ENCODE measurements around the gene RIF1. TPM values are rescaled to one million over a fixed set of nuclear protein-coding genes. Genes with fewer than 3 reads are reported as not detected.
A peak's percentile ranks its signal among the peaks of the same experiment; 100 is the strongest.

The RIF1 gene
- total RNA-seq, 1 experiment from 2014 or later = 123 TPM

DNA sequence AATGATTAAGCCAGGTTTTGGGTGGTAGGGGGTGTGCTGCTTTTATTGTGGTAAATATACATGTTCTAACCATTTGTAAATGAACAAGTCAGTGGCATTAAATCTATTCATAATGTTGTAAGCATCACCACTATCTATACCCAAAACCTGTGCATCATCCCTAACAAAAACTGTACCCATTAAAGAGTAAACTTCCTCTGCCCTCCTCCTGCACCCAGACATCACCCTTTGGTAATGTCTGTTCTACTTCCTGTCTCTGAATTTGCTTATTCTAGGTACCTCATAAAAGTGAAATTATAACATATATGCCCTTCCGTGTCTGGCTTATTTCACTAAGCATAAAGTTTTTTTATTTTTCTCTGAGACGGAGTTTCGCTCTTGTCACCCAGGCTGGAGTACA, 14.1 kb downstream of the RIF1 start:
- H2BK5ac ChIP-seq (ENCODE audit: insufficient read length, low read length) = no peak overlapping the region
- H2BK20ac ChIP-seq (ENCODE audit: low read depth, low read length, poor library complexity, severe bottlenecking) = no peak overlapping the region
- H2BK15ac ChIP-seq (ENCODE audit: low read depth, low read length) = no peak overlapping the region
- H3K27ac Mint-ChIP-seq = 0 out of 7 replicates have a peak overlapping the region, but pooled peaks of 1 of the 3 experiments have one; percentile 6
- H3T11ph ChIP-seq (ENCODE audit: low read length) = no peak overlapping the region
- H3K4me3 Mint-ChIP-seq = no peak overlapping the region
- no peaks in the 10 kb centered on the region for H3K27me3 Mint-ChIP-seq (ENCODE audit: low read depth)
- H3K4me1 ChIP-seq (ENCODE audit: insufficient read depth, low read length) = no peaks in the 10 kb centered on the region
- H3K56ac ChIP-seq (ENCODE audit: insufficient read length, low read depth, low read length) = no peak overlapping the region
- H3K27ac ChIP-seq (ENCODE audit: insufficient read length, low read depth, low read length) = no peak overlapping the region
- peaks cover 3% of the 10 kb centered on the region; the same call in 1 of the 2 replicates for H3K79me2 ChIP-seq (ENCODE audit: insufficient read depth, low read length)
- no peak overlapping the region for H2AK5ac ChIP-seq (ENCODE audit: insufficient read length, low read length)
- H2BK12ac ChIP-seq (ENCODE audit: insufficient read length, low read depth, low read length) = no peak overlapping the region
- H3K4me1 Mint-ChIP-seq = no peaks in the 10 kb centered on the region
- no peak for DNase-seq
- no peaks in the 10 kb centered on the region for H3K23me2 ChIP-seq (ENCODE audit: insufficient read length, low read depth, low read length, poor library complexity, severe bottlenecking)
- H3K9me3 Mint-ChIP-seq = no peaks in the 10 kb centered on the region
- WGBS (ENCODE audit: extremely low coverage, insufficient read length, low lambda C conversion rate) = no CpG with 5 or more reads among the region's 3 CpGs
- peaks cover 7% of the 10 kb centered on the region for H3K79me1 ChIP-seq (ENCODE audit: insufficient read depth, low read depth, low read length, poor library complexity, severe bottlenecking)
- no peak overlapping the region for H4K5ac ChIP-seq (ENCODE audit: insufficient read length, low read depth, low read length)
- H2AFZ ChIP-seq (ENCODE audit: low read length) = no peak overlapping the region
- H3K36me3 Mint-ChIP-seq (ENCODE audit: insufficient read depth in 1 of 3, low read depth in 3 of 3) = peaks cover 41 to 90% (median 80%) of the 10 kb centered on the region in 3 experiments; a peak in 6 of 7 replicates
- H3K4me2 ChIP-seq (ENCODE audit: insufficient read depth, insufficient read length, low read length) = no peak overlapping the region
- H2BK120ac ChIP-seq (ENCODE audit: low read depth, low read length, poor library complexity, severe bottlenecking) = no peak overlapping the region
- H4K8ac ChIP-seq (replicated peaks; ENCODE audit: insufficient read length, low read depth, low read length) = no peak overlapping the region
- H3K9ac ChIP-seq (ENCODE audit: extremely low read depth, insufficient read length, low read length) = no peak overlapping the region
- H3K18ac ChIP-seq (ENCODE audit: insufficient read length, low read depth, low read length) = no peak overlapping the region
- no peak overlapping the region for H3K4ac ChIP-seq (ENCODE audit: low read depth, low read length)
- no peak overlapping the region for H3K14ac ChIP-seq (ENCODE audit: insufficient read depth, low read length)
- H4K91ac ChIP-seq (ENCODE audit: insufficient read length, low read depth, low read length) = no peak overlapping the region
- H3K27me3 ChIP-seq (ENCODE audit: insufficient read depth, low read length) = no peaks in the 10 kb centered on the region
- no peaks in the 10 kb centered on the region for H4K20me1 ChIP-seq (ENCODE audit: control insufficient read depth, insufficient read depth, insufficient read length)
- no peak overlapping the region for H3K23ac ChIP-seq (ENCODE audit: insufficient read length, low read depth, low read length)
- no peaks in the 10 kb centered on the region for H3K9me3 ChIP-seq (ENCODE audit: control insufficient read depth, low read depth, low read length)
- TF ChIP-seq, protein P1, sequence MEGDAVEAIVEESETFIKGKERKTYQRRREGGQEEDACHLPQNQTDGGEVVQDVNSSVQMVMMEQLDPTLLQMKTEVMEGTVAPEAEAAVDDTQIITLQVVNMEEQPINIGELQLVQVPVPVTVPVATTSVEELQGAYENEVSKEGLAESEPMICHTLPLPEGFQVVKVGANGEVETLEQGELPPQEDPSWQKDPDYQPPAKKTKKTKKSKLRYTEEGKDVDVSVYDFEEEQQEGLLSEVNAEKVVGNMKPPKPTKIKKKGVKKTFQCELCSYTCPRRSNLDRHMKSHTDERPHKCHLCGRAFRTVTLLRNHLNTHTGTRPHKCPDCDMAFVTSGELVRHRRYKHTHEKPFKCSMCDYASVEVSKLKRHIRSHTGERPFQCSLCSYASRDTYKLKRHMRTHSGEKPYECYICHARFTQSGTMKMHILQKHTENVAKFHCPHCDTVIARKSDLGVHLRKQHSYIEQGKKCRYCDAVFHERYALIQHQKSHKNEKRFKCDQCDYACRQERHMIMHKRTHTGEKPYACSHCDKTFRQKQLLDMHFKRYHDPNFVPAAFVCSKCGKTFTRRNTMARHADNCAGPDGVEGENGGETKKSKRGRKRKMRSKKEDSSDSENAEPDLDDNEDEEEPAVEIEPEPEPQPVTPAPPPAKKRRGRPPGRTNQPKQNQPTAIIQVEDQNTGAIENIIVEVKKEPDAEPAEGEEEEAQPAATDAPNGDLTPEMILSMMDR (conservative IDR thresholded peaks at IDR 0.05) = no peak
